GM20000 (cell line): Measurements from ENCODE around the gene JCAD.
"Not testable (repeated sequence)": the region's sequence is repeated elsewhere in the genome, so short reads cannot be mapped to it uniquely, and the experiment has no call there.

Experiments used
- DNase-seq: peaks from one replicate; pipeline ENCODE4 v3.0.0; 2012; ENCODE audit warnings: low spot score
- CTCF ChIP-seq: IDR thresholded peaks from 2 replicates; pipeline ENCODE4 v1.5.1; 2012; ENCODE audit warnings: mild to moderate bottlenecking, control low read depth; ENCODE audit errors: extremely low read depth, missing control alignments

JCAD gene

GRCh38 chr10:30011956-30012647, 47.3 kb downstream of the JCAD start:
- TF ChIP-seq CTCF = no peak
- no peak for DNase-seq

DNA sequence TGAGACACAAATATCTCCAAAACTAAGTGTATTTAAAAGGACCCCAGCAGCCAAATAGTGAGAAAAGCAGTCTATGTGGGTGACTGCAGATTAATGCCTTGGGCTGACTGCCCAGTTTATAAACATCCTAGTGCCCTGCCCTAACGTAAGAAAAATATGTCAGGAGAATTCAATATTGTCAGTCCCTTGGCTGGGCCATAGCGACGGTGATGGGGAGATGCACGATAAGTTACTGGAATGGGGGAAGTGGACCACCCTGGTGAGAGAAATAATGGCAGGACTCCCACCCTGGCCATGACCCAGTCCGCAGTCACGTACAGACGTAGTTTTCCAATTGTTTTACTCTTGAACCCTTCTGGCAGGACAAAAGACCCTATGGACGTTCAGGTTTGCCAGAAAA, 48.0 kb downstream of the JCAD start:
- no peak for TF ChIP-seq CTCF
- no peak for DNase-seq

- TF ChIP-seq CTCF = no peak
- DNase-seq = no peak
Measured at GRCh38 chr10:30007406-30007805, 52.0 kb downstream of the JCAD start.

- no peak for TF ChIP-seq CTCF
- DNase-seq = no peak
Measured at GRCh38 chr10:30006410-30006809, 53.0 kb downstream of the JCAD start.

DNA sequence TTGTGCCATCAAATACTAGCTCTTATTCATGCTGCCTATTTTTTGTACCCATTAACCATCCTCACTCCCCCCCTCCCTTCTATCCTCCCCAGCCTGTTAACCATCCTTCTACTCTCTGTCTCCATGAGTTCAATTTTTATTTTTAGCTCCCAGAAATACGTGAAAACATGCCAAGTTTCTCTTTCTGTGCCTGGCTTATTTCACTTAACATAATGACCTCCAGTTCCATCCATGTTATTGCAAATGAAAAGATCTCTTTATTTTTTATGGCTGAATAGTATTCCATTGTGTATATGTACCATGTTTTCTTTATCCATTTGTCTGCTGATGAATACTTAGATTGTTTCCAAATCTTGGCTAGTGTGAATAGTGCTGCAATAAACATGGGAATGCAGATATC, 54.3 kb downstream of the JCAD start:
- DNase-seq = not testable (repeated sequence)

- peak; percentile 54 for TF ChIP-seq CTCF
- peak; percentile 48 for DNase-seq
Measured at GRCh38 chr10:30002426-30003266, 56.7 kb downstream of the JCAD start.

GRCh38 chr10:30000802-30001571, 58.4 kb downstream of the JCAD start:
- TF ChIP-seq CTCF = no peak
- DNase-seq = no peak
